IPS-15b (cell line): ENCODE measurements around the gene MYO1D.

Experiments
- H3K27me3 ChIP-seq: one replicate; pipeline ENCODE4 v1.6.1; 2013; ENCODE audit warnings: low read length; ENCODE audit not compliant: control insufficient read depth, insufficient read depth
- H3K36me3 ChIP-seq: one replicate; pipeline ENCODE4 v1.6.1; 2013; ENCODE audit warnings: low read length; ENCODE audit not compliant: control insufficient read depth, insufficient read depth
- H3K4me1 ChIP-seq: one replicate; pipeline ENCODE4 v1.6.1; 2013; ENCODE audit warnings: mild to moderate bottlenecking, low read length; ENCODE audit not compliant: control insufficient read depth, insufficient read depth
- H3K4me3 ChIP-seq: one replicate; pipeline ENCODE4 v1.5.1; 2013; ENCODE audit warnings: low read depth, low read length
- H3K9ac ChIP-seq: one replicate; pipeline ENCODE4 v1.6.1; 2013; ENCODE audit warnings: low read depth, mild to moderate bottlenecking, low read length
- H3K9me3 ChIP-seq: one replicate; pipeline ENCODE4 v1.6.1; 2013; ENCODE audit warnings: mild to moderate bottlenecking, low read length; ENCODE audit not compliant: control insufficient read depth, insufficient read depth

Gene MYO1D

DNA sequence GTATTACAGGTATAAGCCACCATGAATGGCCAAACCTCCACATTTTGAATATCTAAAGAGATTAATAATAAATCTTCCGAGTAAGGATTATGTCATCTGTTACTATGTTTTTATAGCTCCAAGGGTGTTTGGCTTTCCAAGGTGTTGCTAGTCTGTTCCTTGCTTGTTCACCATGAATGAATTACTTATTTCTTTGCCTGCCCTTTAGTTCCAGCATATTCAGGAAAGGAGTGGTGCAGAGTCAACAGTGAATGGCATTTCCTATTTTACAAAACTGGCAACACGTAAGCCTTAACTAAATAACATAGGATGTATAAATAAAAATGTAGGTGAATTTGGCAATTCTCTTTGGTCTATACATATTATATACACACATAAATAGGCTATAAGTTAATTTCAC, 70.3 kb downstream of the MYO1D start:
- H3K4me1 ChIP-seq, result no peaks in the 10 kb centered on the region
- H3K9me3 ChIP-seq, result no peaks in the 10 kb centered on the region
- H3K4me3 ChIP-seq, result no peak overlapping the region
- H3K9ac ChIP-seq, result no peak overlapping the region
- H3K36me3 ChIP-seq, result no peaks in the 10 kb centered on the region
- no peaks in the 10 kb centered on the region for H3K27me3 ChIP-seq

DNA sequence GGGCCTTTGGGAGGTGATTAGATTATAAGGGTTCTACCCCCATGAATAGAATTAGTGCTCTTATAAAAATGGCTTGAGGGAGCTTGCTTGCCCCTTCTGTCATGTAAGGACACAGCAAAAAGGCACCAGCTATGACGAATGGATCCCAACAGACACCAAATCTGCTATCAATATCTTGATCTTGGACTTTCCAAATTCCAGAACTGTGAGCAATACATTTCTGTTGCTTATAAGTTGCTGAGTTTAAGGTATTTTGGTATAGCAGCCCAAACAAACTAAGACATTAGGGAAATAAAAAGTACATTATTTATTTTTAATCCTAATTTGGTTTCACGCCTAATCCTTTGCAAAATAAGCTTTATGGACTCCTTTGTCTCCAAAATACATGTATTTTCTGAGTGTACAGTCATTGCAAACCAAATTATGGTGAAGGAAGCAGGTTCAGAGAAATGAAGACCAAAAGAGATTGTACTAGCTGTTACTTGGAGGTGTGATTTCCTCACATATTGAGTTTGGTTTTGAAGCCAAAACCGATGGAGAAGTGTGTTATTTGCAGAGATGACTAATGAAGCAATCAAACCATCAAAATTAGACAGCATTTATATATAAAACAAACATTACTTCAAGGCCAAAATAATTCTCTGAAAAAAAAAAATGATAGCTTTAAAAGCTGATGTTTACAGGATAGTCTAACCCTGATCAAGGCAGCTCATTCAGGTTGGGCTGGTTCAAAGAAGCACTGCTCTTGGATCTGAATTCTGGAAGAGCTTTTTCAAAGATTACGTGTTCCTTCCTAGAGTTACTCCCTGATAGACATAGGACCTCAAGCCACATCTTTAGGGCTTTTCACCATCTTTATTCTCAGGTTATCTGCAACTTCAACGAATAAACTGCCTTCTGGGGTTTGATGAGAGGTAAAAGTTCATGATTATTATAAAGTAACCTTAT, 71.6 kb downstream of the MYO1D start:
- no peak overlapping the region for H3K4me3 ChIP-seq
- H3K36me3 ChIP-seq, result no peaks in the 10 kb centered on the region
- no peaks in the 10 kb centered on the region for H3K27me3 ChIP-seq
- H3K9ac ChIP-seq, result no peak overlapping the region
- H3K4me1 ChIP-seq, result no peaks in the 10 kb centered on the region
- H3K9me3 ChIP-seq, result no peaks in the 10 kb centered on the region

DNA sequence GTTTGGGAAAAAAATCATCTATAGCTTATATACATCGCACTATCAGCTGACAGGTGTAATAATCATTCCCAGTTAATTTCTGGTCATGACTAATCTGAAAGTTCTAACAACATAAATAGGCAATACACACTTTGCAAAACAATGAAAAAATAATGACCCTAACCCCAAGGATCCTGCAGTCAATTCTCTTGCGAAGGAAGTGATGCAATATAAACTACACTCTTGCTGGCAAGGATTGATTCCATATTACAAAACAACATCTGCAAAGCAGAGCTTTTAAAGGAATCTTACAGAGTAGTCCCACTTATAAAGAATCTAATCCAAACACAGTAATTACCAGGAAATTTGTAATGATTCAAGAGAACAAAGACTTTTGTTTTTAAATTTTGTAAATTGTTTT, 73.4 kb downstream of the MYO1D start:
- Histone ChIP-seq H3K36me3 (no peaks in the 10 kb centered on the region), H3K27me3 (no peaks in the 10 kb centered on the region), H3K4me1 (no peaks in the 10 kb centered on the region), H3K9ac (no peak overlapping the region), H3K4me3 (no peak overlapping the region), H3K9me3 (no peaks in the 10 kb centered on the region)

DNA sequence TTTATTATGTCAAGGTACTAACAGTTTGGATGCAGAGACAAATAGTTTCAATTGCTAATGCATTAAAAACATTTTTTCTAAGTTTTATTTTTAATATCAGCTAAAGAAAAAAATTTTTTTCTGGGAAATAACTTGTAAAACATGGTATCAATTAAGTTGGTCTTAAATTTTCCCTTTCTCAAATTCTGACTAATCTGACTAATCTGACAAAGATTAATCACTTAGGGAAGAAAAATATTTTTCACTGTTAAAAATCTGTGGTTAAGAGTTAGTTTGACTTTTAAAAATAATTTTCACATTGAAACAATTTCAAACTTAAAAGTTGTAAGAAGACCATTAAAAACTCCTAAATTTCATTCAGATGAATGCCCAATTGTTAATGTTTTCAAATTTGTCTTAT, 74.6 kb downstream of the MYO1D start:
- Histone ChIP-seq H3K9me3 (no peaks in the 10 kb centered on the region), H3K4me3 (no peak overlapping the region), H3K36me3 (no peaks in the 10 kb centered on the region), H3K9ac (no peak overlapping the region), H3K4me1 (no peaks in the 10 kb centered on the region), H3K27me3 (no peaks in the 10 kb centered on the region)

DNA sequence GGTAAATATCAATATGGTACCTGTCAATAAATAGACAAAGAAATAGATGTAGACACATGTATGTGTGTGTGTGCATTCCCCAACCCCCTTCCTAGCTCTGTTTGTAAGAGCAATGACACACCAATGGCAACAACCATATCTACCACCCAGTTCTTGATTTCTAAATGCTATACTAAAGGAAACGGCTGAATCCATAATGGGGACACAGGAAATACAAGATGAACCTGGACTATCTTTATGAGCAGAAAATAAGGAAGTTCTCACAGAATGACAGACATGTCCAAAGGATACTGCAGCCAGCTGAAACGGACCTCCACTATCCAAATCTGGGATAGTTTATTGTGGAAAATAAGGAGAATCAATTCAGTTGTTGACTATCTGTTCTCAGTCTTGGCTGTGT, 75.3 kb downstream of the MYO1D start:
- H3K9ac ChIP-seq, result no peak overlapping the region
- no peaks in the 10 kb centered on the region for H3K9me3 ChIP-seq
- no peaks in the 10 kb centered on the region for H3K4me1 ChIP-seq
- H3K36me3 ChIP-seq, result no peaks in the 10 kb centered on the region
- H3K27me3 ChIP-seq, result no peaks in the 10 kb centered on the region
- no peak overlapping the region for H3K4me3 ChIP-seq

DNA sequence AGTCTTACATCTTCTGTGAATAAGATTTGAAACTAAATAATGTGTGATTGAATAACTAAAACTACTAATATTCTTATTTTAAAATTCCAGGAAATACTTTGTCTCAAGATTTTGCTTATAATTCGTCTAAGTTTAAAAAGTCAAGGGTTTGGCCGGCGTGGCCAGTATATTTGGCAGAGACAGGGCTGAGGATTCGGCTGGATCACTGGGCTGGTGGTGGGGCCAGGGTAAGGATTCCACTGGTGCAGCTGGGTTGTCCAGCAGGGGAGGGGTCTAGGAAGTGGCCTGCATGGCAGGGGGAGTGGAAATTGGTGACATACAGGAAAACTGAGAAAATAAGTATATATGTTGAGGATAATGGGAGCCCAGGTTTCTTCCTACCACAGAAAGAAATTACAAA, 75.7 kb downstream of the MYO1D start:
- no peak overlapping the region for H3K9ac ChIP-seq
- H3K36me3 ChIP-seq, result no peaks in the 10 kb centered on the region
- H3K4me1 ChIP-seq, result no peaks in the 10 kb centered on the region
- H3K4me3 ChIP-seq, result no peak overlapping the region
- no peaks in the 10 kb centered on the region for H3K9me3 ChIP-seq
- no peaks in the 10 kb centered on the region for H3K27me3 ChIP-seq

DNA sequence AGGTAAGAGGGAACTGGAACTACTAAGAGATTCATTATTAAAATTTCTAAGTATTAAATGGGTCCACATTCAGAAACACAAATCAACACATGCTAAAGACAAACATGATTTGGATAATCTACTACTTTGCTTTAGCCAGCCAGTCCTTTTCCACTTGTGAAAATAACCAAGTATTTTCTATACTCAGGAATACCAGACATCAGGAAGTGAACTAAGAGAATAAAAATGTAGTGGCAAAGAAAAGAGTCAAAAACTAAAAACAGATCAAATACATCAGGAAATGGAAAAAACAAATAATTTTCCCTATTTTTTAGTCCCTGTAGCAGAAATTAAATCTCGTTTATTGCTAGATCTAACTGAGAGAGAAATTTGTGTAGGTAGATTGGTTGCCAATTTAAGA, 78.0 kb downstream of the MYO1D start:
- no peaks in the 10 kb centered on the region for H3K36me3 ChIP-seq
- H3K27me3 ChIP-seq, result no peaks in the 10 kb centered on the region
- no peak overlapping the region for H3K4me3 ChIP-seq
- H3K4me1 ChIP-seq, result peaks cover 2% of the 10 kb centered on the region
- no peak overlapping the region for H3K9ac ChIP-seq
- H3K9me3 ChIP-seq, result no peaks in the 10 kb centered on the region

DNA sequence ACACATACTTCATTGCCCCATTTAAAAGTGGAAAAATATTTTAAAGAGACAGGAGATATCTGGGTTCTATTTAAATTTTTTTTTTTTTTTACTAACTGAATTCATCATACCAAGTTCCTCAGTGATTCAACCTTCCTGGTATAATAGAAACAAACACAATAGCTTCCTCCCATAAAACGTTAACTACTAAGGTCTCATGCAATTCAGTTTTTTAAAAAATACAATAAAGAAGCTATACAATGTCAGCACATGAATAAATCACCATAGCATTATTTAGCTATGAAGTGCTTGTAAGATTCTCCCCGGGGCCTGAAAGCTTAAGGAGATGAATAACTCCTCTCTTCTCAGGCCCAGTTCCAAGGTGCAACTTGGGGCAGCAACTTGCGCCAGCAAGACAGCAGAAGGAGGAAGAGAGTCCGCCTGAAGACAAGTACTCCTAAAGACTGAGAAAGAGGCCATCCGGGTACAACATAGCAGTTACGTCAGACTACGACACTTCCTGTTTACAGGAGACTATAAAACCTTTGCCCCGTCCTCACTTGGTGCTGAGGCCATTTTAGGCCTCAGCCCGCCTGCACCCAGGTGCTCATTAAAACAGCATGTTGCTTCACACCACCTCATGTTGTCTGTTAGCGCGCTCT, 81.5 kb downstream of the MYO1D start:
- H3K27me3 ChIP-seq, result no peaks in the 10 kb centered on the region
- no peak overlapping the region for H3K4me3 ChIP-seq
- peaks cover 2% of the 10 kb centered on the region for H3K4me1 ChIP-seq
- H3K9me3 ChIP-seq, result no peaks in the 10 kb centered on the region
- H3K36me3 ChIP-seq, result no peaks in the 10 kb centered on the region
- H3K9ac ChIP-seq, result no peak overlapping the region

DNA sequence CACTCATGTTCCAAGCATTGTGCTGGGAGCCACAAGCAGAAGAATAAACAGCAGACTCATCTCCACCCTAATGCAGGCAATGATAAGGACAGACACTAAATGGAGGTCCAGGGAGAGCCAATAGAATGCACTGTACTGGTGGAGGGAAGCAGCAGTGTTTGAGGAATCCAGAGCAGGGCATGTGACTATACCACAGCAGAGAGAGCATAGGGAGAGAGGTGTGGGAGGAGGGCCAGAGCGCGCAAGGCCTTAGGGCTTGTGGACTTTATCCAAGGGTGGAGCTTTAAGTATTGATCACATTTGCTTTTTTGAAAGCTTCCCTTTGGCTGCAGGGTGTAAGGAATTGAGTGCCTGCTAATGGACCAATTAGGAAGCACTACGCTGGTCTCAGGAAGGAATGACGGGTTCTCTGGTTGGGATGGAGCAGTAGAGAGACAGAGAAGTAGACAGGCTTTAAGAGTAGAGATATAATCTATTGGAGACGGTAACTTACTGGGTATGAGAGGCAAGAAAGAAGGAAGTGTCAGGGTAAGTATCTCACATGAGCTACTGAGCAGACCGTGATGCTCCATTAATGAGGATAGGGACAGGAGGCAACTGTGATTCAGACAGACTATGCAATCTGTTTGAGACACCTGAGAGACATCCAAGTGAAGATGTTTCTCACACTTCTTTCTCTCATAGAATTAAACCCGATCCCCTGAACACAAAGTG, 82.2 kb downstream of the MYO1D start:
- no peak overlapping the region for H3K4me3 ChIP-seq
- H3K9me3 ChIP-seq, result no peaks in the 10 kb centered on the region
- H3K9ac ChIP-seq, result no peak overlapping the region
- no peaks in the 10 kb centered on the region for H3K27me3 ChIP-seq
- H3K4me1 ChIP-seq, result peaks cover 2% of the 10 kb centered on the region
- H3K36me3 ChIP-seq, result no peaks in the 10 kb centered on the region

DNA sequence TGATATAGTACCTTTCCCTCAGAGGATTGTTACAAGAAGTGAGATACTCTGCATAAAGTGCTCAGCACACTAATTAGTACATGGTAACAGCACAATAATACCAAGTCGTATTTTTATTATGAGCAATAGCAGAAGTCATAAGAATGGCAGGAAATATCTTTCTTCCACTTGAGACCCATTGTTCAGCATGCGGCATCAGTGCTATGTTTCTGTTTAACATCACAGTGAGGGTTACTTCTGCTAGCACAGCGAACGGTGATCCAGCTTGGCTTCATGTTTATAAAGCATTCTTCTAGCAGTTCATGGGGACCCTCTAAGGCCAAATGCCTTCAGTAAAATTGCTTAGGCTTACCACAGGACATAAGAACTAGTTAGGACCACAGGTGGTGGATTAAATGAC, 83.1 kb downstream of the MYO1D start:
- Histone ChIP-seq H3K9ac (no peak overlapping the region), H3K9me3 (no peaks in the 10 kb centered on the region), H3K4me1 (peaks cover 2% of the 10 kb centered on the region), H3K4me3 (no peak overlapping the region), H3K27me3 (no peaks in the 10 kb centered on the region), H3K36me3 (no peaks in the 10 kb centered on the region)

DNA sequence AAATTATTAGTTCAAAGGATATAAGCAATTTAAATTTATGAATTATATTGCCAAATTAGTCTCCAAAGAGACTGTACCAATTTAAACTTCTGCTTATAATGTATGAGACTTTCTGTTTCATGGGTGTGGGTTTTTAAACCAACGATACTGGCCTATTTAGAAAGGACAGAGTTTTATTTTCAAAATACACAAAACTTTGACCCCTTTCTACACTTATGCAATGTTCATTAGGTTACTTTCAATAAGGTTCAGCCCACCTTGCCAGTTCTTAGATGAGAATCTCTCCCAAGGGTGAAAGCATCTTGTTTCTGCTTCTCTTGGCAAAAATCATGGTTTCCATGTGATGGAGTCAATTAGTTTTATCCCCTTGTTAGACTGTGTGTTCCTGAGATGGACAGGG, 84.7 kb downstream of the MYO1D start:
- H3K4me3 ChIP-seq, result no peak overlapping the region
- no peaks in the 10 kb centered on the region for H3K27me3 ChIP-seq
- H3K9ac ChIP-seq, result no peak overlapping the region
- no peaks in the 10 kb centered on the region for H3K9me3 ChIP-seq
- H3K36me3 ChIP-seq, result no peaks in the 10 kb centered on the region
- H3K4me1 ChIP-seq, result peaks cover 2% of the 10 kb centered on the region
